Bronchial epithelial cell (primary cell): ENCODE results near the gene OTOG. TPM values are rescaled to one million over a fixed set of nuclear protein-coding genes. Genes with fewer than 3 reads are reported as not detected.

Experiments used
- DNase-seq: peaks from one replicate; pipeline ENCODE4 v3.0.0-alpha.2; 2010; ENCODE audit warnings: low read depth
- FAIRE-seq: peaks from 2 replicates; lab custom pipeline; 2011; peaks lifted over from hg19 to GRCh38; lab: Jason Lieb, UNC
- H3K27me3 ChIP-seq: 2 replicates; pipeline ENCODE4 v1.5.1; 2011; ENCODE audit warnings: low read length; ENCODE audit not compliant: control insufficient read depth, insufficient read depth
- H3K36me3 ChIP-seq: 2 replicates; pipeline ENCODE4 v1.5.1; 2011; ENCODE audit warnings: low read length; ENCODE audit not compliant: control insufficient read depth, insufficient read depth
- H3K4me3 ChIP-seq: 2 replicates; pipeline ENCODE4 v1.5.1; 2011; ENCODE audit warnings: mild to moderate bottlenecking, low read depth, low read length, control low read depth
- total RNA-seq: library from RNA; depleted of rRNA; stranded (reverse); fragments of >200 nt; gene quantifications from 2 replicates; pipeline ENCODE4 v1.2.1, GENCODE V29; 2014
- TF ChIP-seq, protein P1 (sequence below): IDR thresholded peaks from 2 replicates; pipeline ENCODE4 v1.5.1; 2011; ENCODE audit warnings: mild to moderate bottlenecking, moderate library complexity, low read length, control low read depth, inconsistent platforms; ENCODE audit not compliant: insufficient read depth, severe bottlenecking

Gene OTOG
- total RNA-seq, 1 donor from 2014 or later = not detected

- H3K27me3 ChIP-seq = peaks cover 7% of the 10 kb centered on the region
- no peak for DNase-seq
- H3K4me3 ChIP-seq = no peak overlapping the region
- TF ChIP-seq, protein P1, sequence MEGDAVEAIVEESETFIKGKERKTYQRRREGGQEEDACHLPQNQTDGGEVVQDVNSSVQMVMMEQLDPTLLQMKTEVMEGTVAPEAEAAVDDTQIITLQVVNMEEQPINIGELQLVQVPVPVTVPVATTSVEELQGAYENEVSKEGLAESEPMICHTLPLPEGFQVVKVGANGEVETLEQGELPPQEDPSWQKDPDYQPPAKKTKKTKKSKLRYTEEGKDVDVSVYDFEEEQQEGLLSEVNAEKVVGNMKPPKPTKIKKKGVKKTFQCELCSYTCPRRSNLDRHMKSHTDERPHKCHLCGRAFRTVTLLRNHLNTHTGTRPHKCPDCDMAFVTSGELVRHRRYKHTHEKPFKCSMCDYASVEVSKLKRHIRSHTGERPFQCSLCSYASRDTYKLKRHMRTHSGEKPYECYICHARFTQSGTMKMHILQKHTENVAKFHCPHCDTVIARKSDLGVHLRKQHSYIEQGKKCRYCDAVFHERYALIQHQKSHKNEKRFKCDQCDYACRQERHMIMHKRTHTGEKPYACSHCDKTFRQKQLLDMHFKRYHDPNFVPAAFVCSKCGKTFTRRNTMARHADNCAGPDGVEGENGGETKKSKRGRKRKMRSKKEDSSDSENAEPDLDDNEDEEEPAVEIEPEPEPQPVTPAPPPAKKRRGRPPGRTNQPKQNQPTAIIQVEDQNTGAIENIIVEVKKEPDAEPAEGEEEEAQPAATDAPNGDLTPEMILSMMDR = no peak
- H3K36me3 ChIP-seq = no peaks in the 10 kb centered on the region
- no peak for FAIRE-seq
These were observed 104.0 kb downstream of the OTOG start for GRCh38 chr11:17651061-17651460.

GRCh38 chr11:17651681-17652080 lies 104.6 kb downstream of the OTOG start:
- FAIRE-seq (no peak), DNase-seq (no peak)
- Histone ChIP-seq H3K36me3 (no peaks in the 10 kb centered on the region), H3K27me3 (peaks cover 7% of the 10 kb centered on the region), H3K4me3 (no peak overlapping the region)
- TF ChIP-seq, protein P1 = no peak

GRCh38 chr11:17652556-17652955 lies 105.5 kb downstream of the OTOG start:
- Histone ChIP-seq H3K27me3 (peaks cover 7% of the 10 kb centered on the region), H3K36me3 (no peaks in the 10 kb centered on the region), H3K4me3 (no peak overlapping the region)
- DNase-seq (no peak), FAIRE-seq (no peak)
- TF ChIP-seq, protein P1 = no peak

GRCh38 chr11:17653611-17654010 lies 106.6 kb downstream of the OTOG start:
- no peaks in the 10 kb centered on the region for H3K36me3 ChIP-seq
- H3K27me3 ChIP-seq = peaks cover 7% of the 10 kb centered on the region
- H3K4me3 ChIP-seq = no peak overlapping the region
- TF ChIP-seq, protein P1 = no peak
- FAIRE-seq (no peak), DNase-seq (no peak)

- FAIRE-seq (no peak), DNase-seq (no peak)
- Histone ChIP-seq H3K4me3 (no peak overlapping the region), H3K36me3 (no peaks in the 10 kb centered on the region), H3K27me3 (peaks cover 7% of the 10 kb centered on the region)
- TF ChIP-seq, protein P1 = no peak
These were observed 108.6 kb downstream of the OTOG start for GRCh38 chr11:17655682-17656081.

GRCh38 chr11:17658211-17658610 lies 111.2 kb downstream of the OTOG start:
- FAIRE-seq (no peak), DNase-seq (peak; percentile 8)
- no peaks in the 10 kb centered on the region for H3K27me3 ChIP-seq
- TF ChIP-seq, protein P1 = no peak
- H3K36me3 ChIP-seq = no peaks in the 10 kb centered on the region
- no peak overlapping the region for H3K4me3 ChIP-seq
